Small intestine (tissue), 7 donors: ENCODE measurements around the gene SCPEP1. TPM values are rescaled to one million over a fixed set of nuclear protein-coding genes. Genes with fewer than 3 reads are reported as not detected.
A peak's percentile ranks its signal among the peaks of the same experiment; 100 is the strongest.

Source experiments
- DNase-seq, 2 donors: peaks; one replicate each; pipeline versions ENCODE4 v3.0.0 to v3.0.0-alpha.2; 2013
- FAIRE-seq: peaks from 2 replicates; lab custom pipeline; 2012; peaks lifted over from hg19 to GRCh38; lab: Jason Lieb, UNC
- H3K27ac ChIP-seq, 3 donors: one replicate each; pipeline ENCODE4 v1.5.1; 2013; ENCODE audit warnings: low read length in 2 of 3, mild to moderate bottlenecking in 2 of 3, control low read depth in 1 of 3, inconsistent platforms in 1 of 3, low read depth in 1 of 3, moderate library complexity in 1 of 3
- H3K27me3 ChIP-seq, 3 donors: one replicate each; pipeline ENCODE4 v1.6.1; 2013; ENCODE audit warnings: low read length in 3 of 3, inconsistent platforms in 1 of 3; ENCODE audit not compliant: control insufficient read depth in 3 of 3, insufficient read depth in 3 of 3
- H3K36me3 ChIP-seq, 3 donors: one replicate each; pipeline ENCODE4 v1.6.1; 2013; ENCODE audit warnings: low read length in 3 of 3, inconsistent platforms in 1 of 3, low read depth in 1 of 3, mild to moderate bottlenecking in 1 of 3, moderate library complexity in 1 of 3; ENCODE audit not compliant: control insufficient read depth in 3 of 3, insufficient read depth in 2 of 3
- H3K4me1 ChIP-seq, 3 donors: one replicate each; pipeline ENCODE4 v1.6.1; 2013; ENCODE audit warnings: low read length in 2 of 3, inconsistent platforms in 1 of 3, low read depth in 1 of 3, mild to moderate bottlenecking in 1 of 3, moderate library complexity in 1 of 3; ENCODE audit not compliant: control insufficient read depth in 3 of 3, insufficient read depth in 2 of 3
- H3K4me3 ChIP-seq, 3 donors: one replicate each; pipeline ENCODE4 v1.5.1; 2013; ENCODE audit warnings: low read length in 3 of 3, control low read depth in 1 of 3, inconsistent platforms in 1 of 3, low read depth in 1 of 3, mild to moderate bottlenecking in 1 of 3, moderate library complexity in 1 of 3
- H3K9me3 ChIP-seq, 2 donors: one replicate each; pipeline ENCODE4 v1.6.1; 2013; ENCODE audit warnings: low read depth in 1 of 2, low read length in 1 of 2; ENCODE audit not compliant: control insufficient read depth in 2 of 2, insufficient read depth in 1 of 2
- WGBS, 3 donors: extraction: QIAGEN DNeasy Blood & Tissue Kit; methylation state at CpG; one replicate each; pipeline ENCODE4 v1.1.7; 2013; 5-methylcytosine and 5-hydroxymethylcytosine counted together
- polyA plus RNA-seq, 4 donors: library from polyadenylated mRNA; stranded (reverse) in 3 of 4; unstranded in 1 of 4; fragments of 200-250 nt in 3 of 4; fragments of 120-200 nt in 1 of 4; gene quantifications; one replicate each; pipeline versions ENCODE4 v1.2.1 to v1.2.3, GENCODE V29; 2013
- donor health status: healthy with polysubstance abuse.
- donor health status: control.
- donor health status: control.
- donor health status: Bipolar disorder and iron deficiency.
- donor health status: healthy.

SCPEP1 gene
- polyA plus RNA-seq, 4 donors, result 16.8 to 380 (median 38.2) TPM

DNA sequence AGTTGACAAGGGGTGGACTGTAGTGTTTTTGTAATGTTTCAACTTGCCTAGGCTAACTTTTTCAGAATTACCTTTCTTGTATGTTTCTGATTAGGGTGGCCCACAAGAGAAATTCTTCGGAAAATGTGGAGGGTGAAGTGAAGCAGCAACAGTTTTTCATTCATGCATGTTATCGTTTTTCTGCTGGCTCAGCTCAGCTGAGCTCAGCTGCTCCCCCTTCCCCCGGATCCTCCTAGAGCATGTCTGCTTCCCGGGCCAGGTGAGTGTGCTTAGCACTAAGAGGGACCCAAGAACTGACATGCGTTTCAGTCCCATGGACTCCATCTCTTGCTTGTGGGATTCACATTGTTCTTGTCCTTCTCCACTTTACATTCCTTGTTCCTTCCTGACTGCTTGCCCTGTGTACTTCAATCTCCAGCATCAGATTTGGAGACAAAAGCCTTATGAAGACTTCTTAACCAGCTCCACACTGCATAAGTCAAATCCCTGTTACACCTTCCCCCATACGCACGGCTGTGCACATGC lies 33.6 kb downstream of the SCPEP1 start:
- H3K27me3 ChIP-seq, result no peaks in the 10 kb centered on the region
- H3K9me3 ChIP-seq, result peaks cover 0 to 2% of the 10 kb centered on the region in 2 donors
- H3K36me3 ChIP-seq, result peaks cover 0 to 9% (median 0%) of the 10 kb centered on the region in 3 donors
- DNase-seq (no peak), FAIRE-seq (no peak)
- H3K4me3 ChIP-seq, result no peak overlapping the region
- 85 to 89% (median 88%) methylated on average over 7 of the region's 7 CpGs for WGBS, 3 donors
- H3K27ac ChIP-seq, result no peak overlapping the region
- H3K4me1 ChIP-seq, result peaks cover 0 to 2% (median 0%) of the 10 kb centered on the region in 3 donors

DNA sequence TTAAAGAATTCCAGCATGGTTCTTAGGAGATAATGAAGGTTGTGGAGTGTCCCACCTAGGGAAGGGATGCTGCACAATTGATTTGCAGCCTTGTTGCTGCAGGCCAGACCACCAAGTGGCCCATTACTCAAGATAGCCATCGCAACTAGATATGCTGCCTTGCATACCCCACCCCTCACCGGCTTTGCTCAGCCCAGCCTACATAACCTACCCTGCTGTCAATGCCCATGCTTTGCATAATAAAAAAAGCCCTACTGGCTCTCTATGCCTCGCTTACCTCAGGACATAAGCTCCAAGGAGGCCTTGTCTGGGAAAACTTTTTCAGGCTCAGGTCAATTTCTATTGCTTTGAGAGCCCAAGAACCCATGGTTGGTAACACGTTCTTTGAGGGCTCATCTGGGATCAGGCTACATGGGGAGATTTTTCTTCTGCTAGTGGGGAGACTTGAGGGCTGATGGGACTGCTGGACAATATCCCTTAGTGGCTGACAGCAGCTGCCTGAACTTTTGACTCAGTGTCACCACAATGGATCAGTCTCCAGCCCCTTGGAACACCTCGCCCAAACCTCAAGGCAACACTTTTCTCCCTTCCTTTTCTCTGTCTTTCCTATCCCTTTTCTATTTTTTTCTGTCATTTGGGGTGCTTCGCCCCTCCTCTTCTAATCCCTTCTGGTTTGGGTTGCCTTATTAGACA lies 38.3 kb downstream of the SCPEP1 start:
- Histone ChIP-seq H3K27me3 (peaks cover 0 to 4% (median 0%) of the 10 kb centered on the region in 3 donors), H3K27ac (no peak overlapping the region), H3K9me3 (peaks cover 0 to 2% of the 10 kb centered on the region in 2 donors), H3K36me3 (peaks cover 0 to 2% (median 0%) of the 10 kb centered on the region in 3 donors), H3K4me3 (no peak overlapping the region), H3K4me1 (peaks cover 0 to 2% (median 0%) of the 10 kb centered on the region in 3 donors)
- WGBS, 3 donors, result 87 to 94% (median 91%) methylated on average over 6 of the region's 6 CpGs
- FAIRE-seq (no peak), DNase-seq (no peak)

DNA sequence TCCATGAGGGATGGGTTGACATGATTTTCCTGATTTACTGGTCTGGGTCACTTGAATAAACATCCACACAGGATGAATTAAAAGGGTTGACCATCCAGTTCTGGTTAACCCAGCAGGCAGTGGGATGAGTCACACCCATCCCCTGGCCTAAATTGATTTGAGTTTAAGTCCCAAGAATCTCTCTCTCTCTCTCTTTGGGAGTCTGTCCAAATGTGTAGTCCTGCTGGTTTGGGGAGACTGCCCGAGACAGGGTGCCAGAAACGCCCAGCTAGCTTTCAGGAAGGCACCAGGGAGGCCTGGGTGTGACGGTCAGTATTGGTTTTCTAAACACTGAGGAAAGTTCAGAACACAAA lies 38.8 kb downstream of the SCPEP1 start:
- no peak overlapping the region for H3K4me3 ChIP-seq
- H3K36me3 ChIP-seq, result no peaks in the 10 kb centered on the region
- peaks cover 0 to 6% (median 0%) of the 10 kb centered on the region in 3 donors for H3K4me1 ChIP-seq
- no peaks in the 10 kb centered on the region for H3K9me3 ChIP-seq
- no peak overlapping the region for H3K27ac ChIP-seq
- DNase-seq, result no peak
- FAIRE-seq, result no peak
- H3K27me3 ChIP-seq, result peaks cover 0 to 4% (median 0%) of the 10 kb centered on the region in 3 donors
- WGBS, 3 donors, result 45 to 56% (median 53%) methylated on average over 3 of the region's 3 CpGs

DNA sequence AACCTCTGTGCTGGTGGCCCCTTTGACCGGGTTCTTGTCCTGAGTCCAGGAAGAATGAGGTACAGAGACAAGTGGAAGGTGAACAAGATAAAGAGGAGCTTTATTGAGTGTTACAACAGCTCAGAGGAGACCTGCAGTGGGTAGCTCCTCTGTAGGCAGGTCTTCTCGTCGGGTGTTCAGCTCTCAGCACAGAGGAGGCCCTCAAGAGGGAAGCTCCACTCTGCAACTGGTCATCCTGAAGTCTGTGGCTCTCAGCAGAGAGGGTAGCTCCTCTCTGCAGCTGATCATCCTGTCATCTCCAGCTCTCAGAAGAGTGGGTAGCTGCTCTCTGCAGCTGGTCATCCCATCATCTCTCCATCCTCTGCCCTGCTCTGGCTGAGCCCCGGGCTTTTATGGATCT lies 39.7 kb downstream of the SCPEP1 start:
- Histone ChIP-seq H3K36me3 (no peaks in the 10 kb centered on the region), H3K27ac (no peak overlapping the region), H3K27me3 (peaks cover 0 to 4% (median 0%) of the 10 kb centered on the region in 3 donors), H3K4me1 (peaks cover 0 to 6% (median 0%) of the 10 kb centered on the region in 3 donors), H3K9me3 (no peaks in the 10 kb centered on the region), H3K4me3 (no peak overlapping the region)
- no peak for DNase-seq
- no peak for FAIRE-seq
- WGBS, 3 donors, result 60 to 75% (median 64%) methylated on average over 4 of the region's 4 CpGs

DNA sequence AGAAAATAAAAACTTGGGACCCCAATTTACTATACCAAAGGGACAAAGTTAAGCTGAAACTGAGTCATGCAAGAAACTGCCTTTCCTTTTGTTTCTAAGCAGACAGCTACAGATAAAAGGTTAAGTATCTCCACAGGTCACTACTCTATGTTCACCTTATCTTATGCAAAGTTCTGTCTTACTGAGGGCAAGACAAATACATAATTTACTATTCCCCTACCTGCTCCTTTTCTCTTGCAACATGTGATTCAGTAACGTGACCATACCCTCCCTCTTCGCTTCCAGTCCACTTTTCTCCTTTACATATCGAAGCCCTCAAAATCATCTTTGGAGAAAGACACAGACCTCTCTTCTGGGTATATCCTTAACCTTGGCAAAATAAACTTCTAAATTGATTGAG lies 42.3 kb downstream of the SCPEP1 start:
- Histone ChIP-seq H3K9me3 (peaks cover 0 to 2% of the 10 kb centered on the region in 2 donors), H3K27me3 (peaks cover 0 to 4% (median 0%) of the 10 kb centered on the region in 3 donors), H3K27ac (no peak overlapping the region), H3K4me3 (no peak overlapping the region), H3K4me1 (peaks cover 0 to 6% (median 0%) of the 10 kb centered on the region in 3 donors), H3K36me3 (no peaks in the 10 kb centered on the region)
- WGBS, 3 donors, result 83 to 85% (median 85%) methylated on average over 3 of the region's 3 CpGs
- DNase-seq (no peak), FAIRE-seq (no peak)

DNA sequence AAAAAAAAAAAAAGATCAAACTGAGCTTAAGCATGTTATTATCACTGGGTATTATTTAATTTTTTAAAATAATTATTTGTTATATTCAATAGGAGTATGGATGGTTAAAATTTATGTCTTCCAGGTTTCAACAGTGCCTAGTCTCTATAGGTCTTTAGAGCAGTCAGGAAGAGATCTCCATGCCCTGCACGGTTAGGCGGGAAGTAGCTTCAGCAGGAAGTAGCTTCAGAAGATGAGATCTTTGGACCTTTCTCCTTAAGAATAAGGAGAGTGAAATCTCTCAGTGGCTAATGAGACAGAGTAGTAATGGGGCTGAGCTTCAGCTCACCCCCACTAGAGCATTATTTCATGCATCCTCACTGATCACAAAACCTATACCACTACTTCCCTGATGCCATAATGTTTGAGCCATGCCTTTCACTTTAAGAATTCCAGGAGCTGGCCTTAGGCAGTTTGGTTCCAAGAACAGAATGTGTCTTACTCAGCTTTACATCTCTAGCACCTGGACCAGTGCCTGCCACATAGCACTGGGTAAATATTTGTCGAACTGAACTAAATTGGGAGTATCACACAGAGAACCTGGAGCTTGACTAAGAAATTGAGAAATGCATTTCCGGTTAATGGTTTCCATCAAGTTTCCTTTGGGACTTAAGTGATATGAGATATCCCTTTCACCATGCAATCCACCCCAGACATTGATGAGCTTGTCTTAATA lies 43.5 kb downstream of the SCPEP1 start:
- peak overlapping the region in 1 of 3 donors; percentile 69 for H3K27ac ChIP-seq
- 43 to 55% (median 49%) methylated on average over 4 of the region's 4 CpGs for WGBS, 3 donors
- no peak for FAIRE-seq

DNA sequence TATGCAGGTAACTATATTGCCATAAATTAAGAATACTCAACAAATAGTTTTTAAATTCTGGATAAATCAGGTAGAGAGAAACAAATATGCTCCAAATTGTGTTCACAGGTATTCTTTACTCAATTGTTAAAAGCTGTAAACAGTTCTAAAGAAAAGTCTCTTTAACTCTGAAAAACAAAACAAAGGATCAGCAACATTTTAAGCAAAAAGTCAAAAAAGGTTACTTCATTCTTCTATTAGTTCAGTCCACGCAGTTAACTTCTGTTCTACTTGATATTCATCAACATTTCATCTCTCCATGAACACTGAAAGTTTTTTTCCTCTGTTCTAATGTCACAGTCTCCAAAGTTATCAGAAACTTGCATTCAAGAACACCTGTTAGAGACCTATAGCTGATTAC lies 47.9 kb downstream of the SCPEP1 start:
- H3K4me3 ChIP-seq, result no peak overlapping the region
- DNase-seq (no peak), FAIRE-seq (no peak)
- no peaks in the 10 kb centered on the region for H3K36me3 ChIP-seq
- H3K27ac ChIP-seq, result no peak overlapping the region
- 83 to 97% (median 84%) methylated on average over 1 of the region's 1 CpG for WGBS, 3 donors
- H3K9me3 ChIP-seq, result peaks cover 0 to 17% of the 10 kb centered on the region in 2 donors
- H3K27me3 ChIP-seq, result no peaks in the 10 kb centered on the region
- peaks cover 0 to 6% (median 0%) of the 10 kb centered on the region in 3 donors for H3K4me1 ChIP-seq

More for the DNA sequence above, 43.5 kb downstream of the SCPEP1 start:
- Histone ChIP-seq H3K27me3 (peaks cover 0 to 4% (median 0%) of the 10 kb centered on the region in 3 donors), H3K4me3 (no peak overlapping the region), H3K36me3 (no peaks in the 10 kb centered on the region), H3K9me3 (peaks cover 0 to 4% of the 10 kb centered on the region in 2 donors), H3K4me1 (peaks cover 0 to 6% (median 0%) of the 10 kb centered on the region in 3 donors)
- peak in 1 of 2 donors; percentile 48 for DNase-seq

DNA sequence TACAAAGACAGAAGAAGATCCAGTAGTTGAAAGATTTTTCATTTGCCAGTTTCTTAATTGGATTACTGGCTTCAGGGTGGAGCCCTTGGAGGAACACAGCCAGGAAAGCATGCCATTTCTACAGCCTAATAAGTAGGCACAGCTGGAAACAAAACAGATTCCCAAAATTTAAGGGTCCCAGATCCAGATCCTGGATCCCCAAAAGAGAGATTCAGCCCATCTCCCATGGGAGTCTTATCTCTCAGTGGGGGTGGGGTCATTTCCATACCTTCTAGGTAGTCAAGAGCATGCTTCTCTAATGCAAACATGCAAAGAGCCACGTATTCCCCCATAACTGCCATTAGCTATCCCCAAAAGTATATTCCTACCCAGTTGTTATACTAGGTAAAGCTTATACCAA lies 49.9 kb downstream of the SCPEP1 start:
- no peak overlapping the region for H3K4me3 ChIP-seq
- no peaks in the 10 kb centered on the region for H3K4me1 ChIP-seq
- H3K36me3 ChIP-seq, result no peaks in the 10 kb centered on the region
- 85 to 98% (median 90%) methylated on average over 1 of the region's 1 CpG for WGBS, 3 donors
- H3K27ac ChIP-seq, result no peak overlapping the region
- H3K9me3 ChIP-seq, result peaks cover 0 to 17% of the 10 kb centered on the region in 2 donors
- H3K27me3 ChIP-seq, result no peaks in the 10 kb centered on the region
- FAIRE-seq, result no peak
- DNase-seq, result no peak
